ENCODE data around the gene MYOT.

GRCh38 chr5:137833463-137833862 is 34.2 kb upstream of the MYOT start:
- TF ChIP-seq CTCF (conservative IDR thresholded peaks at IDR 0.05; ENCODE audit: low read depth, low read length) (no peak), EZH2 (IDR thresholded peaks at IDR 0.05; ENCODE audit: borderline replicate concordance, low read depth, low read length, poor library complexity, severe bottlenecking) (no peak)
